NB4 (cell line): ENCODE data around the gene ZBTB7C.

ENCODE experiments used
- CTCF ChIP-seq: IDR thresholded peaks from one replicate; pipeline ENCODE4 v1.5.1; 2012; ENCODE audit warnings: low read depth, low read length
- POLR2A ChIP-seq: IDR thresholded peaks from 2 replicates; pipeline ENCODE4 v1.6.1; 2011; ENCODE audit warnings: mild to moderate bottlenecking; ENCODE audit not compliant: insufficient read length; ENCODE audit errors: extremely low read depth

- TF ChIP-seq CTCF (no peak), POLR2A (no peak)
These were observed 330.7 kb downstream of the ZBTB7C start for GRCh38 chr18:48078448-48078847.
